ENCODE measurements around the gene PAX6. TPM values are rescaled to one million over a fixed set of nuclear protein-coding genes. Genes with fewer than 3 reads are reported as not detected.

Gene PAX6
- polyA plus RNA-seq, 3 donors from 2014 or later, result not detected

DNA sequence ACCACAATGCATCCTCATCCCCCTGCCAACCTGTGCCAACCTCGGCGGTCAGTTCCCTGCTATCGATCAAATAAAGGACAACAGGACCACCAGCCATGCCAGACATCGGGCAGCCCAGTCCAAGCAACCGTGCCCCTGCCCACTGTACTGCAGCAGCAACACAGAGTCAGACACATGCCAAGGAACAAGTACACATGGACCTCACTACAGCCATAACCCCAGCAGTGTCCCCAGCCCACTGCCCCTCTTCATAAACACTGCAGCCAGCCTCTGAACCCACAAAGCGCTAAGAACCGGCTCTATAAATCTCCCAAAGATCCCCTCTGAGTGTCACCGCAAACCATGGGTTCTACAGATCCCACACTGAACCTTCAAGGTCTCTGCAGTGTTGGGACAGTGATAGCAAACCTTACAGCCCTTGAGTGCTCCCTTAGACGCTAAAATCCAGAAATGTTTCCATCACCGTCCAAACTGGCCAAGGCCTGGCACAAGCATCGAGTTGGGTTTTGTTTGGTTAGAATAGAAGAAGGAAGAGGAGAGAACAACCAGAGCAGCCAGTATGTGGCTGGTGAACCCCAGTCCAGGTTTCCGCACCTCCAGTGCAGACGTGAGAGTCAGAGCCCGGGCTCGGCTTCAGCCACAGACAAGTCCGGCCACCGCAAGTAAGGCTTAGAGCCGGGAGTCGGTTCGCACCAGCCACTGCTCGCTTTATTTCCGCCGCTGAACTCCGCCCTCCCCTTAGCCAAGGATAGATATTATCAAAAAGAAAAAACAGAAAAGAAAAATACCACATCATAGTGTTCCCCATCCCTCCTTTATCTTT, 7.9 kb downstream of the PAX6 start:
- H3K27ac Mint-ChIP-seq, result no peak overlapping the region
- peaks cover 4 to 60% (median 6%) of the 10 kb centered on the region in 6 donors for H3K9me3 Mint-ChIP-seq
- no peak for DNase-seq
- H3K36me3 Mint-ChIP-seq, result peaks cover 0 to 14% (median 3%) of the 10 kb centered on the region in 3 donors
- peaks cover 55 to 74% (median 62%) of the 10 kb centered on the region in 3 donors for H3K27me3 Mint-ChIP-seq (ENCODE audit: low read depth in 3 of 3)
- peak overlapping the region in 4 of 5 donors; percentile 21 to 76 (median 59) for H3K4me3 Mint-ChIP-seq
- peaks cover 23 to 41% of the 10 kb centered on the region in 2 donors for H3K4me1 Mint-ChIP-seq

DNA sequence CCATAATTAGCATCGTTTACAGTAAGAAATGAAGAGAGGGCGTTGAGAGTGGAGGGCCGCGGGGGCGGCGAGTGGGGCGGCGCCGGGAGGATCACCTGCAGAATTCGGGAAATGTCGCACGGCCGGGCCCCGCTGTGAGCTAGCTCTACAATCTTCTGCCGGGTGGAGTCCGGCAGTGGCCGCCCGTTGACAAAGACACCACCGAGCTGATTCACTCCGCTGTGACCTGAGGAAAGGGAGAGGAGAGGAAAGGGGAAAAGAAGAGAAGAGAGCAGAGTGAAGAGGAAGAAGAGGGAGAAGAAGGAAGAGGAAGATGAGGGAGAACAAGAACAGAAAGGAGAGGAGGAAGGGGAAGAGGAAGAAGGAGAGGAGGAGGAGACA, 8.5 kb downstream of the PAX6 start:
- Mint-ChIP-seq H3K9me3 (peaks cover 3 to 58% (median 6%) of the 10 kb centered on the region in 6 donors), H3K36me3 (peaks cover 0 to 14% (median 3%) of the 10 kb centered on the region in 3 donors), H3K4me3 (peak overlapping the region in 3 of 5 donors; percentile 5 to 56 (median 14)), H3K4me1 (peaks cover 27 to 43% of the 10 kb centered on the region in 2 donors), H3K27ac (no peak overlapping the region), H3K27me3 (ENCODE audit: low read depth in 3 of 3) (peaks cover 55 to 72% (median 59%) of the 10 kb centered on the region in 3 donors)
- DNase-seq, result no peak

DNA sequence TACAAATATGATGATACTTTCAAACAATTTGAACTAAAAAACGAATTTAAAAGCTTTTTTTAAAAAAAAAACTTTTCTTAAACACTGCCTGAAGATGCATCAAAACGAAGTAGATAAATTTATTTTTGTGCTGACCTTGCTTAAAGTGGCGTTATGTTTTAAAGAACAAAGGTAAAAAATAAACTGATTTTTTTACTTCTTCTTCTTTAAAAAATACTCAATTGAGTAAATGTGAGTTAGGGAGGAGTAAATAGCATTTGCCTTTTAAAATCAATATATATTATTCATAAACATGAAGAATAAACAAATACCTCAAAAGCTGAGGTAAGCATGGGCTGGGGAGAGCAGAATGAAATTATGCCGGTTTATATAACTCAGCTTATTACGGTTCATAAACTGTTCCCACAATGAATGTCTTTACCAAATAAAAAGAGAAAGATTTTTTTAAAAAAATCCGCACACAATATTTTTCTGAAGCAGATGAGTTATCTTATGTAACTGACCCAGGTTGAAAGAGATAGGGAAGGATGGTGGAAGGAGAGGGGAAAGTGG, 9.0 kb downstream of the PAX6 start:
- H3K36me3 Mint-ChIP-seq, result peaks cover 0 to 14% (median 3%) of the 10 kb centered on the region in 3 donors
- H3K4me1 Mint-ChIP-seq, result peaks cover 27 to 49% of the 10 kb centered on the region in 2 donors
- H3K9me3 Mint-ChIP-seq, result peaks cover 0 to 57% (median 6%) of the 10 kb centered on the region in 6 donors
- no peak for DNase-seq
- peaks cover 56 to 70% (median 62%) of the 10 kb centered on the region in 3 donors for H3K27me3 Mint-ChIP-seq (ENCODE audit: low read depth in 3 of 3)
- no peak overlapping the region for H3K27ac Mint-ChIP-seq
- H3K4me3 Mint-ChIP-seq, result no peak overlapping the region

DNA sequence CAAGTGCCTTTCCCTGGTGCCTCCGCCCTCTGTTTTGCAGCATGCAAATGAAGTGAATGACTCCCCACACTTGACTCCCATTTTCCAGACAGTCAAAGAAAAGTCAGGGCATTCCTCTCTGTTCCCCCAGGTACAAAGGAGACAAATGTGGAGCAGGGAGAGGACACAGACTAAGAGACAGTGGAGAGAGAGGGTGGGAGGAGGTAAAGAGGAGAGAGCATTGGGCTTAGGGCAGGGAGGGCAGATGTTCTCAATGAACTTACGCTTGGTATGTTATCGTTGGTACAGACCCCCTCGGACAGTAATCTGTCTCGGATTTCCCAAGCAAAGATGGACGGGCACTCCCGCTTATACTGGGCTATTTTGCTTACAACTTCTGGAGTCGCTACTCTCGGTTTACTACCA, 9.8 kb downstream of the PAX6 start:
- Mint-ChIP-seq H3K27me3 (ENCODE audit: low read depth in 3 of 3) (peaks cover 59 to 63% (median 62%) of the 10 kb centered on the region in 3 donors), H3K4me1 (peaks cover 27 to 50% of the 10 kb centered on the region in 2 donors), H3K4me3 (peak overlapping the region in 1 of 5 donors; percentile 16)

DNA sequence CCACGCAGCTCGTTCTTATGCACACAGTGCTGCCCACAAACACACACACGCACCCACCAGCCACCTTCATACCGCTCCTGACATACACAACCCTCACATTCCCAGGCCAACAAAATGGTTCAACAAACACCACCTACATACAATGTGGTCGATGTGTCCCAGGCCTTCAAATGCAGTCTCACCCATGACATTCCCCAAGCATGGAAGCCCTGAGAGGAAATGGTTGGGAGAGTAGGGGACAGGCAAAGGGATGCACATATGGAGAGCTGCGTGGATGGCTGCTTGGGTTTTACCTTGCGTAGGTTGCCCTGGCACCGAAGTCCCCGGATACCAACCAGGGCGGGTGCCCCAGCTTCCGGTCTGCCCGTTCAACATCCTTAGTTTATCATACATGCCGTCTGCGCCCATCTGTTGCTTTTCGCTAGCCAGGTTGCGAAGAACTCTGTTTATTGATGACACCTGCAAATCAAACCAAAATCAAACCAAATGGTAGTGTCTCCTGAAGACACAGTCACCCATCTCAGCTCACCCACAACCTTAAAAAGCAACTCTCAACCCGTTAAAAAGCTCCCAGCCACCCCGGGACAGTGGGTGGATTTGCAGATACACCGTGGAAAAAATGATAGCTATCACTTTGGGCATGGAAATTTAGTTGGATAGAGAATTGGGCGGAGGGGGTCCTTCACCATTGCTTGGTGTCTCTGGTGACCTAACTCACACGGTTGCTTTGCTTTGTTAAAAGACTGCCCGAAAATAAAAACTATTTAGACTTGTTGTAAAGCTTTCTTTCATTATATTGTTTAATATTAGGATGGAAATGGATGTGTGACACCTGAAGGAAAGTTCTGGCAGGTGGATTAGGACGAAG, 10.5 kb downstream of the PAX6 start:
- H3K36me3 Mint-ChIP-seq, result peaks cover 0 to 14% (median 3%) of the 10 kb centered on the region in 3 donors
- H3K9me3 Mint-ChIP-seq, result peaks cover 0 to 51% (median 5%) of the 10 kb centered on the region in 6 donors
- peaks cover 62 to 66% (median 62%) of the 10 kb centered on the region in 3 donors for H3K27me3 Mint-ChIP-seq (ENCODE audit: low read depth in 3 of 3)
- H3K4me1 Mint-ChIP-seq, result peaks cover 27 to 50% of the 10 kb centered on the region in 2 donors
- peak overlapping the region in 2 of 5 donors; percentile 2 to 43 for H3K4me3 Mint-ChIP-seq
- H3K27ac Mint-ChIP-seq, result peak overlapping the region in 1 of 6 donors; percentile 37
- no peak for DNase-seq

More for the DNA sequence above, 9.8 kb downstream of the PAX6 start:
- peaks cover 0 to 51% (median 5%) of the 10 kb centered on the region in 6 donors for H3K9me3 Mint-ChIP-seq
- no peak overlapping the region for H3K27ac Mint-ChIP-seq
- DNase-seq, result no peak
- peaks cover 0 to 14% (median 3%) of the 10 kb centered on the region in 3 donors for H3K36me3 Mint-ChIP-seq

DNA sequence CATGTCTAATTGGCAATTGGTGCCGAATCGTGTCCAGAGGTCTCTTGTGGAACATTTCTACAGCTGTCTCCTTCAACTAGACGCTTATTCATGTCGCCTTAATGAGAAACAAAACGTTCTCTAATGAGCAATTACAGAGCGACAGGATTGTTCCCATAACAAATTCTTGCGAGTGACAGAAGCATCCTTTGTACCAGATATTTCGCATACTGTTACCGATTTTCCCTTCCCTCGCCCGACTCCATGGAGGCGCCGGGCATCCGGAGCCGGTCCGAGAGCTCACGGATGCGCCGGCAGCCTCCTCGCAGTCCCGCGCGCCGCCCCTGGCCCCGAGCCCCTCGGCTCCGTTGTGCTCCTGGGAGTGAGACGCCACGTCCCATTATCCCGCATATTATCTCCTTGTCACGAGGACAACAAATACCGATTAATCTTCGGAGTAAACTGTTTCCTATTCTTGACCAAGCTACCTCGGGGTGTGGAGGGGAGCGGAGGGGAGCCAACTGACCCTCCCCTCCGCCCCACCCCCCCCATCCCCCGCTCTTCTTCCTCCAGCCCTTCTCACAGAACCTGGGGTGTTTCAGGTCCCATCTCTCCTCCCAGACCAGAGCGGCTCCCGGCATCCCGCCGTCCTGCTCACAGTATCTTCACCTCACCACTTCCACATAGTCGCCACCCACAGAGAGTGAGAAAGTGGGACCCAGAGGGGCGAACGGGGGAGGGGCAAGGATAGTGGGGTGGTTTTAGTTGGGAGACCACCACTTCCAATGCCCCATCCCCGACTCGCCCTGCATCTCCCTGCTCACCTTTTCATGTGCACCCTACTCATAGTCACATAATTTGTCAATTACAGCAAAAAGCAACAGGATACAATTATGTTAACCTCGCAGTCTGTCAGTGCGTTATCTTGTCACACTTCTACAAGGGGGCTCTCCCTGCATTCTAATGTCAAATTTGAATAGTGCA, 11.4 kb downstream of the PAX6 start:
- Mint-ChIP-seq H3K4me1 (peaks cover 24 to 47% of the 10 kb centered on the region in 2 donors), H3K4me3 (peak overlapping the region in 3 of 5 donors; percentile 2 to 51 (median 43)), H3K27me3 (ENCODE audit: low read depth in 3 of 3) (peaks cover 60 to 69% (median 62%) of the 10 kb centered on the region in 3 donors), H3K9me3 (peaks cover 0 to 51% (median 4%) of the 10 kb centered on the region in 6 donors), H3K36me3 (peaks cover 0 to 14% (median 3%) of the 10 kb centered on the region in 3 donors), H3K27ac (no peak overlapping the region)
- DNase-seq, result no peak

DNA sequence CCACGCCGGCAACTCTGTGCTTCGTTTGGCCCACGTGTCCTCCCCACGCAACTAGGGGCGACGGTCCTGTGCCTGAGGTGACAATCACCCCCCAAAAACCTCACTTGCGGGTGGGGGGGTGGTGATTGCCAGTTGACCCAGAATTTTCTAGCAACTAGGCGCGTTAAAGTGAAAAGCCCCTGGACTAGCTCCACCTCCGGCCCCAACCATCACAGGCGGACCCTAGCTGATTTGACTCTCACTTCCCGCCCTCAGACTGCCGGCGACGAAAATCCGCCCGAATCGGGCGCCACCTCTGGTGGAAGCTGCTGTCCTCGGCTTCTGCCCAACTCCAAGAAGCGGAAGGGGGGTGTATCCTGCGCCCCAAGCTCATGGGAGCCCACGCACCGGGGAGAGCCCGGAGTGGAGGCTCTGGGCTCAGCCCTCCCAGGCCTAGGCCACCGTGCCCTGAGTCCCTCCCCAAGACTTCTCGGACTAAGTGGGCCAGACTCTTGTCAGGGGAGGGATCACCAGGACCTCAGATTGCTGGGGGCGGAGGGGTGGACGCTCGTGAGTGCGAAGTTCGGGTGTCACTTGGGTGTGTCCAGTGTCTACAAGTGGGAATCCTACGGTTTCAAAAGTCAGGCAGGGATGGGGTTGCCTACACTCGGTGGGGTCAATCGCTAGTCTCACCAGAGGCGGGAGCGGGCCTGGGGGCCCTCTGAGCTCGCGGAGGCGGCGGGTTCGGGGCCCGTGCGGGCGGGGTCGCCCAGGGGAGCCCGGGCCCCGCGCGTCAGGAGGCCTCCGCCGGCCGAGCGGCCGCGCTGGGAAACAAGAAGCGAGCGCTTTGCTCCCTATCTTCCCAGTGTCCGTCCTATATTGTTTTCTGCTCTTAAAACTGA, 12.3 kb downstream of the PAX6 start:
- H3K4me1 Mint-ChIP-seq, result peaks cover 14 to 38% of the 10 kb centered on the region in 2 donors
- H3K9me3 Mint-ChIP-seq, result peaks cover 0 to 47% (median 4%) of the 10 kb centered on the region in 6 donors
- peaks cover 3 to 14% (median 6%) of the 10 kb centered on the region in 3 donors for H3K36me3 Mint-ChIP-seq
- peaks cover 53 to 60% (median 56%) of the 10 kb centered on the region in 3 donors for H3K27me3 Mint-ChIP-seq (ENCODE audit: low read depth in 3 of 3)
- H3K27ac Mint-ChIP-seq, result no peak overlapping the region
- H3K4me3 Mint-ChIP-seq, result peak overlapping the region in 1 of 5 donors; percentile 51
- DNase-seq, result no peak

DNA sequence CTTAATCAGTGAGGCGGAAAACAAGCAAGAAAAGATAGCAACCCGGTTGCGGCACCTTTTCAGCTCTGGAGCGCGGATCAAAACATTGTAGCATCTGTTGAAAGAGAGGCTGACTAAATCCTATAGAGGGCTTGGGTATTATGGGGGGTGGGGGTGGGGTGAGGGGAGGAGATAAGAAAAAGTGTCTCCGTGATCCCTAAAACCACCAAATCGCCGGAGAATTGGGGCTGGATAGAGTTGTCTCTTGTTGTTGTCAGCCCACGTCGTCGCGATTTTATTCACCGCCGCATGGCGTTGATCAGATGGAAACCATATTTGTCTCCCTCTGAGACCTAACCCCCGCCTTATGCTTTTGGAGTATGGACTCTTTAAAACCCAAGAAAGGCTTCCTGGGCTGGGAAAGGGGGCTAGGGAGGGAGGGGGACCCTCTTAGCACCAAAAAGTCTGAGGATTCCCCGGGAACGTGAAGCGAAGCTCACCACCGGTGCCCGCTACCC, 13.0 kb downstream of the PAX6 start:
- peaks cover 0 to 40% (median 4%) of the 10 kb centered on the region in 6 donors for H3K9me3 Mint-ChIP-seq
- no peak overlapping the region for H3K27ac Mint-ChIP-seq
- peak overlapping the region in 1 of 5 donors; percentile 34 for H3K4me3 Mint-ChIP-seq
- H3K27me3 Mint-ChIP-seq (ENCODE audit: low read depth in 3 of 3), result peaks cover 47 to 53% (median 49%) of the 10 kb centered on the region in 3 donors
- H3K36me3 Mint-ChIP-seq, result peaks cover 3 to 9% (median 6%) of the 10 kb centered on the region in 3 donors
- peaks cover 7 to 31% of the 10 kb centered on the region in 2 donors for H3K4me1 Mint-ChIP-seq
- DNase-seq, result no peak

DNA sequence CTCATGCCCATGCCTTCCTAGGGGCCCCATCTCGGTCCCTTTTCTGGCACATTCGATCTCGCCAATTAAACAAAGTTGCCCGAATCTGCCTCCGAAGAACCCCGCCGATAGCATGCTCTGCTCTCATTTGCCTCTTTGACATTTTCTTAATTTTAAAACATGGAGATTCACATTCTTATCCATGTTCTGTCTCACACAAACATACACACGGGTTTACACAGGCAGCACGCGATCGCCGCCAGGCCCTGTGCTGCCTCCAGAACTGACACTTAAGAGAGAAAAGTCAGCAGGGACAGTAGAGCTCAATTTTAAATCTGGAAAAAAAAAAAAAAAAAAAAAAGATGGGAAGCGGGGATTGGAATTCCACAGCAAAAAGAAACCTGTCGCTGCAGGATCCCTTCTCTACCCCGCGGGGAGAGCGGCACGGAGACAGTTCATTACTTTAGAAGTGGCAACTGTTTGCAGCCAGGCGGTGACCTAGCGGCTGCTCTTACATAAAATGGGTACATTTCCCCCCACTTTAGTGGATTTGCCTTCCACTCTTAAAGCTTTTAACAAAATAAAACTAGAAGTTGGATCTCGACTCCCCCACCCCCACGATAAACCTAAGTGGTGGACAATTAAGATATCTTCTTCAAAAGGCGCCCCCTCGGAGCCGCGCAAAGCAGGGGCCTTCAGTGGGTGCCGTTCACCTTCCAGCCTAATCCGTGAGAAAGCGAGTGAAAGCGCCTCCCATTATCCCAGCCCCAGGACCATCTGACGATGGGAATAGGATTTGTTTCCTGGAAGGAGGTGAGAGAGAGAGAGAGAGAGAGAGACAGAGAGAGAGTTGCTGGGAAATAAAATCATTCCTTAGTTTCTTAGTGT, 13.7 kb downstream of the PAX6 start:
- H3K36me3 Mint-ChIP-seq, result peaks cover 3 to 6% (median 3%) of the 10 kb centered on the region in 3 donors
- DNase-seq, result no peak
- no peak overlapping the region for H3K27ac Mint-ChIP-seq
- H3K9me3 Mint-ChIP-seq, result peaks cover 0 to 33% (median 4%) of the 10 kb centered on the region in 6 donors
- peaks cover 41 to 48% (median 44%) of the 10 kb centered on the region in 3 donors for H3K27me3 Mint-ChIP-seq (ENCODE audit: low read depth in 3 of 3)
- peak overlapping the region in 1 of 5 donors; percentile 34 for H3K4me3 Mint-ChIP-seq
- peaks cover 6 to 24% of the 10 kb centered on the region in 2 donors for H3K4me1 Mint-ChIP-seq

DNA sequence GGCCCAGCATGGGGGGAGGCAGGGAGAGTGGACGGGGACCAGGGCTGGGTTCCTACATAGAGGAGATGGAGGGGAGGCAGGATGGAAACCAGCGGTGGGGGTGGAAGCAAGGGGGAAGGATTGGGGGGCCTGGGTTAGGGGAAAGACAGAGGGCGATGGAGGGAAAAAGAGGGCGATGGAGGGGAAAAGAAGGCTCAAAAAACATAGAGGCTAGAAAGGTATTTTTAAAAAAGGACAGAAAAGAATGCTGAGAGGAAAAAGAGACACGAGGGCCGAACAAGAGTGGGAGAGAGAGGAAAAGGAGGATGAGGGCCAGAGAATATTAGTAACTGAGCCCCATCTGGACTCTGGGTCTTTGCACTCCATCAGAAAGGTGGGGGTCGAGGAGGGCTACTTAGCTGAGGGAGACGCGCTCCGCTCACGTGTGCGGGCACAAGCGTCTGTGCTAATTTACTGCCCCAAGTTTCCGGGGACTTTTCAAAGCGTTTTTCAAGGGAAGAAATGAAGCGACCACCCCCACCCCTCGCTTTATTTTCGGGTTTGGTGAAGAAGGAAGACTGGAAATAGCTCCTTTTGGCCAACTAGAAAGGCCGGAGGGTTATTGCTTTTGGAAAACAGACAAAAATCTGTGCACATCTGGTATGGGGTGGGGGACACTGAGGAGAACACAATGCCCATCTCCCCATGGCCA, 14.5 kb downstream of the PAX6 start:
- Mint-ChIP-seq H3K9me3 (peaks cover 0 to 26% (median 4%) of the 10 kb centered on the region in 6 donors), H3K27ac (no peak overlapping the region), H3K36me3 (peaks cover 3 to 6% (median 3%) of the 10 kb centered on the region in 3 donors), H3K4me1 (peaks cover 6 to 24% of the 10 kb centered on the region in 2 donors), H3K27me3 (ENCODE audit: low read depth in 3 of 3) (peaks cover 36 to 42% (median 37%) of the 10 kb centered on the region in 3 donors), H3K4me3 (no peak overlapping the region)
- no peak for DNase-seq

All from immature natural killer cell (primary cell).